NCI-H82 treated with DMSO at 0.1 percent for 48 hours (cell line): ENCODE results near the gene SERPINB12.

Experiments
- DNase-seq: peaks from one replicate; lab custom pipeline; 2025; ENCODE audit not compliant: unreplicated experiment; lab: John Stamatoyannopoulos, UW

The SERPINB12 gene

DNA sequence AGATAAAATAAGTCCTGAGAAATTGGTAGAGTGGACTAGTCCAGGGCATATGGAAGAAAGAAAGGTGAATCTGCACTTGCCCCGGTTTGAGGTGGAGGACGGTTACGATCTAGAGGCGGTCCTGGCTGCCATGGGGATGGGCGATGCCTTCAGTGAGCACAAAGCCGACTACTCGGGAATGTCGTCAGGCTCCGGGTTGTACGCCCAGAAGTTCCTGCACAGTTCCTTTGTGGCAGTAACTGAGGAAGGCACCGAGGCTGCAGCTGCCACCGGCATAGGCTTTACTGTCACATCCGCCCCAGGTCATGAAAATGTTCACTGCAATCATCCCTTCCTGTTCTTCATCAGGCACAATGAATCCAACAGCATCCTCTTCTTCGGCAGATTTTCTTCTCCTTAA lies 54.8 kb downstream of the SERPINB12 start:
- no peak for DNase-seq

DNA sequence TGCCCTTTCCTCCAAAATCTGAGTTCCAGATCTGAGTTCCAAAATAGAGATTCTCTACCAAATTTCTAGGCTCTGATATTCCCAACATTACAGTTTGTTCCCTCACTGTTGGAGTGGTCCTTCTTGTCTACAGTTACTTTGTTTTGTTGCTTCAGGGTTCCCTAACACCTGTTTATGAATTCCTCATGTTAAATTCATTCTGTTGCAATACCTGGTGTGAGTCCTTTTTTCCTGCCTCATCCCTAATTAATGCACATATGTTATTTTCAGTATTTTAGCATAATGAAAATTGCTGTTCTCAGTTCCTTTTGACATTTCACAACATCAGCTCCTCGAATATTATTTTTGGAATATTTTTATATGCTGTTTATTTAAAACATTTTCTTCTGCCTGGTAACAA lies 61.2 kb downstream of the SERPINB12 start:
- DNase-seq = no peak

DNA sequence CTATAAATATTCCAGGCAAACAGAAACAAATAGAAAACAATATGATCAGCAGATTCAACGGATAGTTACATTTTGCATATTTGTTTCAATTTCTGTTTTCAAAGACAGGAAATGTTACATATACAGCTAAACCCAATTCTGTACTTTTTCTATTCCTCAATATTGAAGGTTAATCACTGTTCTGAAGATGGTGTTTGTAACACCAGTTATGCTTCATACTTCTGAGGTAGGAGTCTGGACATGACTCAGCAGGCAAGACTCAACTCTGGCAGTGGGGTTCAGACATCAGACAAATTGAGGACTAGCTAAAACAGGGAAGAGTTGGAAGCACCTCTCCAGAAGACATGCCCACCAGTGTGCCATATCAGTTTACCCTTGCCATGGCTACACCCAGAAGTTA lies 61.6 kb downstream of the SERPINB12 start:
- no peak for DNase-seq

DNA sequence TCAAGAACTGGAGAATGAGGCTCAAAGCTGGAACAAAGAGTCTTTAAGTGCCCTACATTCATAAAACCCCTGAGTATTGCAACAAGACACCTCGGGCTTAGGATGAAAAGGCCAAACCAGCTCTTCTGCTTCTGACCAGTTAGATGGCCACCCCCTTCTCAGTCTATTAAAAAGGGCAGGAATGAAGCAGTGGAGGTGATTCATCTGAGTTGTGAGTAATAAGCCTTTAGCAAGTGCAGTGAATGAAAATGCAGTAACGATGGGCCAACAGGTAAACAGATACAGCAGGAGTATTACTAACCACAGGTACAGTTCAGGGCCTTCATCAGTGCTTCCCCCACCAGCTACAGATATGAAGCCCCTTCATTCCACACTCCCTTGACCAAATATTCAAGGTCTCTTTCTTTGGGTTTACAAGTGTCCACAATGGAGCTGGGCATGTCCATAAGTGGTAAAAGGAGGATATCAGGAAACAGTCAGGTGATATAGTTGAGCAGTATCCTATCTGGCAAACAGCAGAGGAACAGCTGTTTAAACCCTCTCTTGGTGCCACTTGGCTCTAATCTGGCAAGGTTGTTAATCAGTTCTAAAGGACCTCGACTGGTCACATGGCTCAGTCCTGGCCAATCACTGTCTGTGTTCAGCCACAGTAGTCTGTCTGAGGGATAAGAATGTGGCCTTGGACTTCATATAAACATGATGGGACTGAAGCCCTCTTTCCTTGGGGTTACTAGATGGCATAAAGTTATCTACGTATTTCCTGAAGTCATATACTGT lies 62.8 kb downstream of the SERPINB12 start:
- DNase-seq = no peak

DNA sequence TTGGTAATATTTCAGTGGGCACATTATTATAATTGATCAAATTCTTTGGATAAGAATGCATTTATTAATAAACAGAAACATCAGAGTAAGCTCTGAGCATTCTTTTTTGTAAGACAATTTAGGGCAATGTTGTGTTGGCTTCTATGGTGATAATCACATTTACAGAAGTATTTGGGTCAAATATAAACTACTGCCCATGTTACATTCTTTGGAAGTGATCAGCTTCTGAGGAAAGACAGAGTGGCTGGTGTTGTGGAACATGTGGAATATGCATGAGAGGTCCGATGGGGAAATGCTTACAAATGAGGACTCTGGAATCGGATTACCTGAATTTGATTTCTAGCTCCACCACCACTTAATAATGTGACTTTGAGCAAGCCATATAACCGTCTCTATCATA lies 64.4 kb downstream of the SERPINB12 start:
- no peak for DNase-seq

DNA sequence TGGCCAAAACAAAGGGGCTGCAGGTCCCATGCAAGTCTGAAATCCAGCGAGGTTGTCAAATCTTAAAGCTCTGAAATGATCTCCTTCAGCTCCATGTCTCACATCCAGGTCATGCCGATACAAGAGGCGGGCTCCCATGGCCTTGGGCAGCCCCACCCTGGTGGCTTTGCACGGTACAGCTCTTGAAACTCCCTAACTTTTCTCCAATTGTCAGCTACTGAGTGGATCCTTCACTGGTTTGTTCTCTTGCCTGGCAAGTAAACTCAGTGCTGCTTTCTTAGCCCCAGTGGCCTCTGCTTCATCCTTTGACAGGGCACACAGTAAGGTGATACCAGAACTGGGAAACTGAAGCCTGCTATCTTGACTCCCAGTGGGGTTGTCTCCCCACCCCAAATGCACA lies 71.3 kb downstream of the SERPINB12 start:
- no peak for DNase-seq

DNA sequence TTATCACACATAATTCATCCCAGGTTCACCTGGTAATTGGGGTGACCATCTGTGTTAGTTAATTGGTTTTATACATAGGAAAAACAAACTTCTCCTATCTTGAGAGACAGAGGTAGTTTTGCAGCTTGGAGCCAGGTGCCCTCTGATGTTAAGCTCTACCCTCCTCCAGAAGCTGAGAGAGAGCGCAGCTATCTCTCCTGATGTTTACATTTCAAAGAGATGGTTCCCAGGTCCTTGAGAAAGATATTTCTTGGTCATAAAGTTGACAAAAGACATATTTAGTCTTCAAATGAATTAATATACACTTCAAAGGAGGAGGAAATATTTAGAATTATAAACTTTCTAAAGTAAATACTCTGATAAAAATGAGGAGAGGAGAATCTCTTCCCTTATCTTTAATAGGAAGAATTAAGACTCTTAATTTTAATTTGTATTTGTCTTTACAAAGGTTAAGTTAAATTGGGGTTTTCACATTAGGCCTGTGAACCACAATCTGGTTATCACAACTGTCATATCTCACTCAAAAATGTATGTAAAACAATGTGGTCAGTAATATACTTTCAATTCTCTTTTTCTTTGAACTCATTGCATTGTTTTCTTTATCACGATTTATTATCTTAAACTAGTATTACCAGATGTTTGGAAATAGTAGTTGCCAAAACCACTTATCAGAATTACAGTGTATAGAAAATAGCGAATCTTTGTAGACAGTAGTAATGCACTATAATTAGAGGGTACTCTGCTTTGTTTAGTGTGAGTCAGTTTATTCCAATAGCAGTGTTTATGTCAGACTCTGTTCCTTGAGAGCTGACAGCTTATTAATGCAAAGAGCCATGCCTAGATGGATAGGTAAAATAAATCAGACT lies 75.1 kb downstream of the SERPINB12 start:
- DNase-seq = peak; percentile 67

DNA sequence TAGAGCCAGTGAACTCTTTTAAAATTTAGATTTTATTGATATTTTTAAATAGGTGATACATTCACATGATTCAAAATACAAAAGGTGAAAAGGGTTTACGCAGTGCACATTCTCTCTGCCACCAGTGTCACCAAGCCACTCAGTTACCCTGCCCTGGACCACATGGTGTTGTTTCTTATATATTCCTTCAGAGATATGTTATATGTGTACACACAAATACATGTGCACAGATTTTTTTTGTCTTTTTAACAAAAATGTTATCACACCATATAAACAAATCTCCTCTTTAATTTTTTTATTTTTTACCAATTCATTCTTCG lies 75.7 kb downstream of the SERPINB12 start:
- DNase-seq = no peak
